Fibroblast of skin of right quadriceps (primary cell): ENCODE data around the gene RIMOC1.

Experiments
- DNase-seq: peaks from one replicate; pipeline ENCODE4 v3.0.0-alpha.2; 2013

Gene RIMOC1, protein sequence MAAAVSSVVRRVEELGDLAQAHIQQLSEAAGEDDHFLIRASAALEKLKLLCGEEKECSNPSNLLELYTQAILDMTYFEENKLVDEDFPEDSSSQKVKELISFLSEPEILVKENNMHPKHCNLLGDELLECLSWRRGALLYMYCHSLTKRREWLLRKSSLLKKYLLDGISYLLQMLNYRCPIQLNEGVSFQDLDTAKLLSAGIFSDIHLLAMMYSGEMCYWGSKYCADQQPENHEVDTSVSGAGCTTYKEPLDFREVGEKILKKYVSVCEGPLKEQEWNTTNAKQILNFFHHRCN

DNA sequence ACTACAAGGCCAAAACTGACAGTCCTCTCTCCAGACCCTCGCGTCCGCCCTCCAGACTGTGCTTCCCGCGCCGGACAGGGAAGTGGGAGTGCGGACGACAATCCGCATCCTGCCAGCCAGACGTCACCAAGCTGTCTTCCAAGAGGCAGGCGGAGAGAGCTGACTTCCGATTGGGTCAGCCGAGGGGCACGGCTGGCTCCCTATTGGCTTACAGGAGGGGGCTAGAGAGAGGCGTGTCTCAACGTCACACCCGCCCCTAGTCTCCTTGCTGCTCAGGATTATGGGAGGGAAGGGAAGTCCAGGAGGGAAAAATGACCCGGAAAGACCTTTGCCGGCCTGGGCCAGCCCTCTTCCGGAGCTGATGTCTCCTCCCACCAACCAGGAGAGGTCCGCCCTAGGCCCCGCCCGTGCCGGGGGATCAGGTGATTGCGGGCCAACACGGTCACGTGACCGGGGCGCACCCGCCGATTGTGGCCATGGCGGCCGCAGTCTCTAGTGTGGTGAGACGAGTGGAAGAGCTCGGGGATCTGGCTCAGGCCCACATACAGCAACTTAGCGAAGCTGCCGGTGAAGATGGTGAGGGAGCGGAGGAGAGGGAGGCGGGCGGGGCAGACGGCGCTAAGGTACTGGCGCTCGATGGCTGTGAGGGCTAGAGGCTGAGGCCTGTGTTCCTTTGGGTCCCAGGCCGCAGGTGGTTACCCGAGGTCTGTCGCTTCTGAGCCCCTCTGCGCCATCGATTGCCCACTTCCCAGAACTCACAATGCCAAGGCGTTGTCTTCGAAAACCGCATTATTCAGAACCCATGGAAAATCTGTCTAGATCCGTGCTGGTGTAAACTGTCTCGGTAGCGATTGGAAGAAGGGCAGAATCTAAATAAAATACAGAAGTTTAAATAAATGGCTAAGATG is at the start of gene RIMOC1:
TSS of gene RIMOC1 (plus strand) at position 453 of the 908 bp plus-strand sequence. CDS start at position 477, 24 bp downstream.
- peak; percentile 99 for DNase-seq

DNA sequence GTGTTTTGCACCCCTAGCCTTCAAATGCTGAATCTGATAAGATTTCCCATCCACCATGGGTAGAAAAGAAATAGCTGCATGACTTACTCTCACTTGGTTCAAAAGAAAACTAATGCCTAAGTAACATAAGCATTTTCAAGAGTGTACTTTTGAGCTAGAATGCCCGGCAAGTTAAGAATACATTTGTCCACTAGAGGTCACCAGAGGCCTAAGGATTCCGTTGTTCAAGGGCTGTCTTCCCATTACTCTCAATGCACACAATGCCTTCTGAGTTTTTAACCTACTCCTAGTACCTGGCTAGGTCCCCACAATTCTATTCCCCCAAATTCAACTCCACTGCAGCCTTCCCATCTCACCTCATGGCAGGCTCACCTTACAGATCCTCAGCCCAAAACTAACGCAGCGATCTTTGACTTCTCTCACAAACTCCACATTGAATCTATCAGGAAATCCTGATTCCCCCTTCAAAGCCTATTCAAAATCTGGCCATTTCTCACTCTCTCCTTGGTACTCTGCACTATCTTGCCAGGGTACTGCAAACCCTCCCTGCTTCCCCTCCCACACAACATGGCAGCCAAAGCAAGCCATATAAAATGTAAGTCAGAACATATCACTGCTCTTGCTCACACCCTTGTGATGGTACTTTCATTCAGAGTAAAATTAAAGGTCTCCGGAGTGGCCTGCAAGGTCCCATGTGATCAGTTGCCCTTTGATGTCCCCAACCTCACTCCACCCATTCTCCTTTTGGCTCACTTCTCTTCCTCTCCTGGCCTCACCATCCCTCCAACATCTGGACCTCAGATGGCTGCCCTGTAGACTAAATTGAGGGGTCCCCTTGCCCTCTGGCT is 47.3 kb upstream of the RIMOC1 start:
- peak; percentile 59 for DNase-seq

DNA sequence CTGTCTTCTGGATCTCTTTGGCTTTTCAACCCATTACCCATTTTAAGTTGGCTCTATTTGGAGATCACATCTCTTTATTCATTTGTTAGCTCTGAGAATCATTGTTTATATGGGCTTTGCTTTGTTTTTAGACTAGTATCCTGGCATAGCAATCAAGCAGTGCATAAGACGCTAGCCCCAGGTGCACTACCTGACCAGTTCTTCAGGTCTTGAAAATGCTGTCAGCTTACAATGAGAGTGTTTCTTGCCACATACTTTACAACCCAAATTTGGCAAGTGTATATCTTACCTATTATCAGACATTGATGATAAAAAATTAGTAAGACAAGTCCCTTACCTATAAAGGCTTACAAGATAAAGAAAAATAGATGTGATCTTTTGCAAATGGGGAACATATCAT is 46.2 kb upstream of the RIMOC1 start:
- DNase-seq, result no peak

DNA sequence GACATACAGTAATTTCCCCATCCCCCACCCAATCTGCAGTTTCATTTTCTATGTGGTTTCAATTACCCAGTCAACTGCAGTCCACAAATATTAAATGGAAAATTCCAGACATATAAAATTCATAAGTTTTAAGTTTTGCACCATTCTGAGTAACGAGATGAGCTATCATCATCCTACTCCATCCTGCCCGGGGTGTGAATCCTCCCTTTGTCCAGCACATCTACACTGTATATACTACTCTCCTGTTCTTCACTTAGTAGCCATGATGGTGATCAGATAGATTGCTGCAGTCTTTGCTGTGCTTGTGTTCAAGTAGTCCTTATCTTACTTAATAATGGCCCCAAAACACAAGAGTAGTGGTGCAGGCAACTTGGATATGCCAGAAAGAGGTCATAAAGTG is 45.3 kb upstream of the RIMOC1 start:
- DNase-seq, result no peak

DNA sequence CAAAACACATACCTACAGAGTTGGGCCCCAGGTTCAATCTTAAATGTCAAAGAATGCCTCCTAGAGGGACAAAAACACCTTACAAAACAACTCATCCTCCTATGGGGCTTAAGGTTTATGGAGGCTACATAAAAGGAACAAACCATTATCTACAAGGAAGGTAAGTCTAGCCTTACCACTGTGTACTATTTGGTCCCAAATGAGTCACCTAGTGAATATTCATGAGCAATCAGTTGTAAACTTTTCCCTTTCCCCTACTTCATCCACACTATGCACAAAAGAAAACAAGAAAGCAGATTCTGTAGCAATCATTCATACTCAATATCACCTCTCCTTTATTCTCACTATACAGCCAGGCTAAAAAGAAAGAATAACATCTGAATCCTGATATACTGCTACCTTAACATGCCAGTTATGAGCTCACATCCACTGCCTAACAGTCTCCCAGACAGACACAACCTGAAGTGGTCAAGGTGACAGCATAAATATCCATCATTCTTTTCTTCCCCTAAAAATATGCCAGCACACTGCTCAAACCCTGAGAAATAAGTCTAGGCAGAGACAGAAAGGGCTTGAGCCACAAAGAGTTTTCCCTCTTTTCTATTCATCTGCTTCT is 40.2 kb upstream of the RIMOC1 start:
- peak; percentile 24 for DNase-seq

DNA sequence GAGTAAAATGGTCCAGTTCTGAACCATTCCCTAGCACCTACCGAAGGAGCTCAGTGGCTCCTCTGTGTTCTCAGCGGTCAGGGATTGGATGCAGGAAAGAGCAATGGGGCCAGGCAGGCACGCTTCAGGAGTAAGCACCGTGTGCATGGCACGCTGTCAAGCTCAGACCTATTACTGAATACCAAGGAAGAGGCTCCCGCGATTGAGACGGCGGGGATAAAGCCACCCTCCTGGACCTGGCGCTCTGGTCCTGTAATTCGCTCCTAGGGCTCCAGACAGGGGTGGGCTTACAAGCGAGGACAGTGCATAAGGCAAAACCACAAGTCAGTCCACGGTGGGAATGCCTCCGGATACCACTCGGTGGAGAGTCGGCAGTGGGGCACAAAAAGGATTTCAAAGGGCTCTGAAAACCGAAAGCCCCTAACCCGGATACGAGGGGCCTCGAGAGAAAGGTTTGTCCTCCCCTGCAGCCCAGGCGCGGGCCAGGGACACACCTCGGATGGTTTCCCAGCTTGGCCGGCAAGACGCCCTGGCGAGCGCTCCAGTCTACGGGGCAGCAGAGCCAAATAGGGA is 34.9 kb upstream of the RIMOC1 start:
- peak; percentile 17 for DNase-seq

DNA sequence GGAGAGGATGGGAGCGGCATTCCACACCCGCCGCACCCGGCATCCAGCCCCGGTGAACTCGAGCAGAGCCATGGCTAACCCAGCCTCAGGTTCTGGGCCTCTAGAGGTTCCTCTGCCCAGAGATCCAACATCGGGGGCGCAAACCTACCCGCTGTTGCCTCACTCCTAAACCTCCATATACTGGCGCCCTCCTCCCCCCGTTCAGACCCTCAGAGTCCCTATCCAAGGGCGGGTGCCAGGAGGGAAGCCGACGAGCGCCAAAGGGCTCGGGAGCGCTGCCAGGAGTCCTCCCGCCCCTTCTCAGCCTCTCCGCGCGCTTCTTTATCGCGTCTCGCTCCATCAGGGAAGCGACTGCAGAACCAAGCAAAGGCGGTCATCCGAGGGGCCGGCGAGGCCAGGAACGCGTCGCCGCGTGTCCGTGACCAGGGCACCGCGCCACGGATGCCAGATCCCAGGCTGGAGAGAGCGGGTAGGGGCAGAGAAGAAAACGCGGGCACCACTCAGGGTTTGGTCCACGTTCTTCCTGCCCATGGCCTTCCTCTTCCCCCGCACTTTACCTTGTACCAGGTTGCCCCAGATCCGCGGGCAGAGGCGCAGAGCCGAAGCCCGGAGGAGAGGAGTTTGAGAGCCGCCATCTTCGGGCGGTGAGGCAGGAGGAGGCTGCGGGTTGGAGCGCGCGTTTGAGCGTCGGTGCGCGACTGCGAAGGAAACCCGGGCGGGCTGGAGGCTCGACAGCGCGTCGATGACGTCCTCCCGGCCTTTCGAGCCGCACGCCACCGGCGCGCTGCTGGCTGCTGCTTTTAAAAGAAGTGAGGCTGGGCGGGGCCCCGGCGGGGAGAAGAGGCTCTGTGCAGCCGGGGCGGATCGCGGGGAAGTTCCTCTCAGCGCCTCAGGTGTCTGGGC is 34.2 kb upstream of the RIMOC1 start, which contains the start of gene OXCT1:
TSS of gene OXCT1 (minus strand) at position 702 of the 903 bp plus-strand sequence. CDS start at position 635, 67 bp downstream.
- peak; percentile 83 for DNase-seq

DNA sequence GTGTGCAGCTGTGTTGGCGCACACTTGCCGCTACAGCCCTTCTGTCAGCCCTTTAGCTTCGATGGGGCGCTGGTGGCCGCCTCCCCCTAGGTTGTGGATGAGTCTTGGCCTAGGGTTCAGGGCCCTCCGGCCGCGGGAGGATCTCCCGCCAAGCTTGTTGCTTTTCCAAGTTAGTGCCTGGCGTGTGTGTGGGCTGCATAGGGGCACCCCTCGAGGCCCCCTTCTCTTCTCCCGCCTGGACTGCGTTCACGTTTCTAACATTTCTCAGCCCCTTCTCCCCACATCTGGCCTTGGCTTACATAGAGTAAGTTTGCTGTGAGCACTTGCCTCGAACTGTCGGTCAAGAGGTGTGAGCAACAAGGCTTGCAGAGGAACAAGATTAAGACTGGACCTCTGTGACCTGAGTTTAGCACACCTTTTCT is 33.5 kb upstream of the RIMOC1 start:
- DNase-seq, result no peak

DNA sequence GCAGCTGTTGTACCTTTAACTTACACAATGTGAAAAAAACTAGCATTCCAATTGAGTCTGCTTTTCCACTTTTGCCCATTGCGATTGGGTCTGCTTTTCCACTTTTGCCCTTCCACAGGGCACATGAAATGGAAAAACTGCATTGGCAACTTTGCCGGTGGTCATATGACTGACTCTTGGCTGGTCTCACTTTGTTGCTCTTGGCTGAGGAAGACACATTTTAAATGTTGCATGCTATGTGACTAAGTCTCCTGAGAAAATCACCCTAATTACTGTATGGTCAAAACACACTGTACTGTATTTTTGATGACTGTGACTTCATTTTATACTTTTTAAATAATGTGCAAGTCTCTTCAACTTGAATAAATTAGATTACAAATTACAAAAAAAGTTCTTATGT is 32.3 kb upstream of the RIMOC1 start:
- DNase-seq, result peak; percentile 18

DNA sequence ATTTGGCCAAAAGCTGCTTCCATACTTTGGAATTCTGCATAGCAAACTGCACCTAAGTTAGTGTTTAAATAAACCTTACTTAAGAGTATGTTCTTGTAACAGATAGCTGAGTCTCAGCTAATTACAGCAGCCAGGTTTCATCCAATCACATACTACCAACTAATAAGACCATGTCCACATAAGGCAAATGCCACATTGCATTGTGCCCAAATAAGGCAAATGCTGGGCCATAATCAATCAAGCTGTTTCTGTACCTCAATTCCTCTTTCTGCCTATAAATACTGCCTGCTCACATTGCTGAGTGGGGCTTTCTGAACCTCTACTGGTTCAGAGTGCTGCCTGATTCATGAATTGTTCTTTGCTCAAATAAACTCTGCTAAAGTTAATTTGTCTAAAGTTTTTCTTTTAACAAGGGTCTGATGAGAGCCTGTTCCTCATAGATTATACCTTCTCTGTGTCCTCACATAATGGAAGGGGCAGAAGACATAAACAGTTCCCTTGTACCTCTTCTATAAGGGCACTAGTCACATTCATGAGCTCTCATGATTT is 29.6 kb upstream of the RIMOC1 start:
- no peak for DNase-seq

DNA sequence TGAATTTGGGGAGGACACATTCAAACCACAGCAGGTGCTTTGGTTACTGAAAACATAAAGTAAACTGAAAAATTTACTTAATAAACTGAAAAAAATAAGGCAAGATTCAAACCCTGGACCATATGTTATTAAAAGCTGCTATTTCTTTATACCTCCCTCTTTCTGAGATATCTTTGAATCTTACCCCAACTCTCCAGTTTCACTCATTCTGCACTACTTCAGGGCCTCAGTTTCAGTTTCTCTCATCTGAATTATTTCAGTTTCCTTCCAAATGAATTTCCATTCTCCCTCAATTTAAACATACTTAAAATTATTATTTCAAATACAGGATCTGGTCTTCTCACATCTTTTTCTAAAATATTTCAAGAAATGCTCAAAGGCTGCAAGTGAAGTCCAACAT is 29.0 kb upstream of the RIMOC1 start:
- no peak for DNase-seq

DNA sequence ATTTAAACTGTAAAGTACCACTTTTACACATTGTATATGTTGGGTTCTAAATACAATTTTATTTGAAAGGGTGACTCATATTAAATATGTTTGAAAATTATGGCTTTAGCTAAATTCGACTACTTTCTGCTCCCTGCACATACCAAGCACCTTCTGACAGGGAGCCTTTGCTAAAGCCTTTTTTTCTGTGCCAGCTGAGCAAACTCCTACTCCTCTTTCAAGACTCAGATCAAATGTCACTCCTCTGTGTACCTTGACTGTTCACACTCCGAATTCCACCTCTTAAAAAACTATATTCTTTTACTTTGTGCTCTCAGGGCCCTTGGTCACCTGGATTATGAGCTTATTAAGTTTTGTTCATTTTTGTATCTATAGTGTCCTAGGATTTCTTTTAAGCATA is 27.5 kb upstream of the RIMOC1 start:
- DNase-seq, result no peak

DNA sequence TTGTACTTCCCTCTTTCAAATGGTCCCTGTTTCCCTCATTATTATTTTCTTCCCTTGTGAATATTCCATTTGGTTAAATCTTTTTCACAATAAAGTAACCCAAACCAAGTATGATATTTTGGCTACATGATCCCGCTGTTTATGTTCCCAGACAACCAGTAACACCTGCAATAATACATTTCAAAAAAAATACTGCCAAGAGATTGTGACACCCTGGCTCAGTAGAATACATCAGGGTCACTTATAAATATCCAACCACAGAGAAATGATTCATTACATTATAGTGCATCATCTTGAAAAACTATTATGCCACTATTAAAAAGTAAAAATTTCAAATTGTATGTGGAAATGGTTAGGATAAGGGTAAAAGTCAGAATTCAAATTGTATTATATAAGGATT is 26.7 kb upstream of the RIMOC1 start:
- no peak for DNase-seq

DNA sequence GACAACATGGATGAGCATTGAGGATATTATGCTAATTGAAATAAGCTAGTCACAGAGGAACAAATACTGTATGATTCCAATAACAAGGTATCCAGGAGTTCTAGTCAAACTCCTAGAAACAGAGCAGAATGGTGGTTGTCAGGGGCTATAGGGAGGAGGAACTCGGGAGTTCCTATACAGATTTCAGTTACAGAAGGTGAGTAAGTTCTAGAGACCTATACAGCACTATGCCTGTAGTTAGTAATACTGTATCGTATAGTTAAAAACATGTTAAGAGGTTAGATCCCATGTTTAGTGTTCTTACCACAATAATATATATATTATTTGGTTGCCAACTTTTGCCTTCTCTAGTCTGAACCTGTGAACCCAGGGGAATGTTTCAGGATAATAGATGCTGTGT is 26.0 kb upstream of the RIMOC1 start:
- no peak for DNase-seq

DNA sequence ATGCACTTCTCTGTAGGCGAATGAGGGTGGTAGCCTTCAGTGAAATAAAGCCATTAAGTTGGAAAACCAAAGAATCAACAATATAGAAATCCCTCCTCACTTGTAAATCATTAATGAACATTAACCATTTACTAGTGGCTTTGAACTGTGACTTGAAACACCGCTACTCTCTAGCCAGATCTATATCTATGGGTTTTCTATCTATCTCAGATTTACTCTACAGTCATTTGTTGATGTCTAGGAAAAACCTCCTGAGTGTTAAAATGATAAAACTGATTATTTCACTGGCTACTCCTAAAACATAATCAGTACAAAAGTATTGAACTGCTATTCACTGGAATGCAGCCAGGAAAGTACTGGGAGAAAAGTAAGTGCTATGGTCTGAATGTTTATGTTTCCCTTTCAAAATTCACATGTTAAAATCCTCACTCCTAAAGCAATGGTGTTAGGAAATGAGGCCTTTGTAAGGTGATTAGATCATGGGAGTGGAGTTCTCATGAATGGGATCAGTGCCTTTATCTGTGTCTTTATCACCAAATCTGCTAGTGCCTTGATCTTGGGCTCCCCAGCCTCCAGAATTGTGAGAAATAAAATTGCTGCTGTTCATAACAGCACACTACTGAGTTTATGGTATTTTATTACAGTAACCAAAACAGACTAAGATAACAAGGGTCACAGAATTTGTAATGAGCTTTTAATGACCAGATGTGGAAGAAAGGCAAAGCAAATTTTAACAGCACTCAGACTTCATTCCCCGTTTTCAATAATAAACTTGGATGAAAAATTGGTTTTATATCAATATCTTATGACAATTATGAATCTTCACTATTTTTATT is 25.3 kb upstream of the RIMOC1 start:
- no peak for DNase-seq

DNA sequence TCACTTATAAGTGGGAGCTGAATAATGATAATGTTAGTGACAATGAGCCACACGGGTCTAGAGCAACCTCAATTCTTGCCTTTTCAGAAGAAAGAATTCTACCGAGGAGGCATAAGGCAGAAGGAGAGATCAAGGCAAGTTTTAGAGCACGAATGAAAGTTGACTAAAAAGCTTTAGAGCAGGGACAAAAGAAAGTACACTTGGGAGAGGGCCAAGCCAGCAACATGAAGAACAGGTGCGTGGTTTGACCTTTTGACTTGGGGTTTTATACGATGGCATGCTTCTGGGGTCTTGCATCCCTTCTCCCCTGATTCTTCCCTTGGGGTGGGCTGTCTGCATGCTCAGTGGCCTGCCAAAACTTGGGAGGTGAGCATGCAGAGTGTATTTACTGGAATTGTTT is 21.4 kb upstream of the RIMOC1 start:
- no peak for DNase-seq

DNA sequence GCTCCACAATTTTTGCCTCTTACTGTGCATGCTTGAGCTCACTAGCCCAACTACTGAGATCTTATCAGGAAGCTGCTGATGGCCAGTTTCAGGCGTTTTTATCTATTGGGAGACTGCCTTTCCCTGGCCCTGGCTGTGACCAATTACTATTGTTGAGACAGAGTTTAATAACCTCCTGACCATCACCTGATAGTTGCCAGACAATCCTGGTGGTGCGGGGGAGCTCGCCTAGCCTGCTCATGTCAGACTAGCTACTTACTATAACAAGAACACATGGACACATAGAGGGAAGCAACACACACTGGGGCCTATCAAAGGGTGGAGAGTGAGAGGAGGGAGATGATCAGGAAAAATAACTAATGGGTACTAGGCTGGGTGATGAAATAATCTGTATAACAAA is 20.9 kb upstream of the RIMOC1 start:
- no peak for DNase-seq

DNA sequence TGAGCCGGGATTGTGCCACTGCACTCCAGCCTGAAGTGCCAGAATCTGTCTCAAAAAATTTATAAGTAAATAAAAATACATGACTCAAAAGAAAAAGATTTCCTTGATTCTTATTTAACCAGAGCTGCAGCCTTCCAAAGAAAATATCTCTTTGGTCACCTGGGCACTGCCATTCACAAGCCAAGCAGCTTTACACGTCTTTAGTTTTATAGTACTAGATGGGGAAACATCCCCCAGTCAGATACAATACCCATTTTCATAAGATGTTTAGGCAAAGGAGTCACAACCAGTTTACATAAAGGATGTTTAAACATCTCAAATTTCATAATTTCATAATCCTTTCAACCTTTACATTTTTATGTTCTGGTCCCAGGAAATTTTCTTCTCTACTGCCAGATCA is 20.2 kb upstream of the RIMOC1 start:
- no peak for DNase-seq

DNA sequence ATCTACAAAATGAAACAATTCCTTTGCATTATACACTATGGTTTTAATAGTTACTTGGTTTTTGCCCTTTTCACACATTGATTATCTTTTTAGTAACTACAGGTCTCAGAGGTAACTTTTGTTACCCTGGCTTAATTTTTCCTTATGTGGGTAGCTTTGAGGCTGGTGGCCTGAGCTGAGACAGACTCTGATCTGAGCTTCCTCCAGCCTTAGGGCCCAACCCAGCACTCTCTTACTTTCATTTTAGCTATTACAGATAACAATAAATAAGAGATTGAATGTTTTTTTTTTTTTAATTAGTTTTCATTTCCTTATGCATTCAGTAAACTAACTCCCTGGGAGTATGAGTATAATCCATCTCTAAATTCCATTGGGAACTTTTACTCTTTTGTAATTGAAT is 18.9 kb upstream of the RIMOC1 start:
- DNase-seq, result no peak
